Mucosa of descending colon (tissue), 3 donors: ENCODE measurements around the gene POU6F2. TPM values are rescaled to one million over a fixed set of nuclear protein-coding genes. Genes with fewer than 3 reads are reported as not detected.
"Not testable (repeated sequence)": the region's sequence is repeated elsewhere in the genome, so short reads cannot be mapped to it uniquely, and the experiment has no call there.

Experiments used
- ATAC-seq: fragments of 200-7000 bp; cut with Tn5 transposase; one replicate; pipeline ENCODE4 v1.9.1; 2020; ENCODE audit warnings: mild to moderate bottlenecking, moderate library complexity
- DNase-seq, 3 donors: peaks; one replicate each; pipeline ENCODE4 v3.0.0-alpha.2; 2020
- H3K36me3 ChIP-seq: fragments of 200-600 bp; one replicate; pipeline ENCODE4 v1.8.0; 2021; ENCODE audit warnings: low read depth, mild to moderate bottlenecking
- H3K4me1 ChIP-seq: fragments of 200-600 bp; one replicate; pipeline ENCODE4 v1.8.0; 2021; ENCODE audit warnings: low read depth, mild to moderate bottlenecking
- H3K4me3 ChIP-seq: fragments of 200-600 bp; one replicate; pipeline ENCODE4 v1.8.0; 2021; ENCODE audit warnings: mild to moderate bottlenecking
- H3K9me3 ChIP-seq: fragments of 200-600 bp; one replicate; pipeline ENCODE4 v1.8.0; 2021; ENCODE audit warnings: mild to moderate bottlenecking
- intact Hi-C, 2 donors: fragments of 100-400 bp; cut with DNase I in 1 of 2; cut with micrococcal nuclease in 1 of 2; formaldehyde crosslinking; loops; one replicate each; pipeline versions ENCODE4 v1.11.0 to v1.11.1; 2022; cut with DNase I, micrococcal nuclease
- total RNA-seq, 3 donors: library from RNA; stranded (reverse); fragmentation: NEBNext Ultra II Directional in 2 of 3; extraction: Animal tissue kit (Norgen Biotek cat#: 25700) in 2 of 3; gene quantifications; one replicate each; pipeline versions ENCODE4 v1.2.1 to v1.2.4, GENCODE V29; 2021 to 2023
- TF ChIP-seq, protein P1 (sequence below): fragments of 200-600 bp; IDR thresholded peaks from one replicate; pipeline ENCODE4 v1.8.0; 2022; ENCODE audit warnings: antibody characterized with exemption, mild to moderate bottlenecking
- donor health status: DM: no; HTN: no; CAD: no; lungs with moderate emphysema.
- donor health status: DM: no; HTN: no; CAD: no.
- donor health status: DM: no; HTN: yes; CAD: no.

The POU6F2 gene
- total RNA-seq, 3 donors from 2014 or later, result 0.90 TPM; not detected in 2

DNA sequence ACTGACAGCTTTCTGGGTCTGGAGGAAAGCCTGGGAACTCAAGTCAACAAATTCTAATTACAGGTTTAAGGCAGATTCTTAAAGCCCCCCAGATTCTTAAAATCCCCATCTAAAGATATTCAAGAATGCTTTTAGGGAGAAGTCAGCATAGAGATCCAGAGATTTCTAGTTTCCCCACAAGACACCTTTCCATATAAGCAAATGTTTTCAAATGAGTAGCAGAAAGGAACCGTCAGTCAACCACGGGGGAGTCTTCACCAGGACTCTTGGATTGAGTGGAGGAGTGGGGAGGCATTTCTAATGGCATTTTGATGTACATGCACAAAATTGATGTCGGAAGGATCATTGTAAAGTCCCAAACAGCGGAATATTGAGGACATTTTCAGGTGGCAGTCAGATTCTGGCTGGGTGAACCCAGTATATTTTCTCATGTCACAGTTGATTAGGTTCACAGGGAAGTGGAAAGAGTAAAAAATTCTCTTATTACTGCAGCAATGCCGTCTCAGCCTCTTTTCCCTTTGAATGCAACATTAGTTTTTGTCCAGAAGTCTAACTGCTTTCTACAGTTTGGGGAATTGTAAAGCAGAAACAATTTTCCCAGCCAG lies 396.8 kb downstream of the POU6F2 start:
- ATAC-seq (no peak), DNase-seq (no peak)
- H3K4me3 ChIP-seq, result no peak overlapping the region
- TF ChIP-seq, protein P1, sequence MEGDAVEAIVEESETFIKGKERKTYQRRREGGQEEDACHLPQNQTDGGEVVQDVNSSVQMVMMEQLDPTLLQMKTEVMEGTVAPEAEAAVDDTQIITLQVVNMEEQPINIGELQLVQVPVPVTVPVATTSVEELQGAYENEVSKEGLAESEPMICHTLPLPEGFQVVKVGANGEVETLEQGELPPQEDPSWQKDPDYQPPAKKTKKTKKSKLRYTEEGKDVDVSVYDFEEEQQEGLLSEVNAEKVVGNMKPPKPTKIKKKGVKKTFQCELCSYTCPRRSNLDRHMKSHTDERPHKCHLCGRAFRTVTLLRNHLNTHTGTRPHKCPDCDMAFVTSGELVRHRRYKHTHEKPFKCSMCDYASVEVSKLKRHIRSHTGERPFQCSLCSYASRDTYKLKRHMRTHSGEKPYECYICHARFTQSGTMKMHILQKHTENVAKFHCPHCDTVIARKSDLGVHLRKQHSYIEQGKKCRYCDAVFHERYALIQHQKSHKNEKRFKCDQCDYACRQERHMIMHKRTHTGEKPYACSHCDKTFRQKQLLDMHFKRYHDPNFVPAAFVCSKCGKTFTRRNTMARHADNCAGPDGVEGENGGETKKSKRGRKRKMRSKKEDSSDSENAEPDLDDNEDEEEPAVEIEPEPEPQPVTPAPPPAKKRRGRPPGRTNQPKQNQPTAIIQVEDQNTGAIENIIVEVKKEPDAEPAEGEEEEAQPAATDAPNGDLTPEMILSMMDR, result no peak
- H3K9me3 ChIP-seq, result no peaks in the 10 kb centered on the region
- no peaks in the 10 kb centered on the region for H3K4me1 ChIP-seq
- intact Hi-C loops, result no loop called here
- no peaks in the 10 kb centered on the region for H3K36me3 ChIP-seq

DNA sequence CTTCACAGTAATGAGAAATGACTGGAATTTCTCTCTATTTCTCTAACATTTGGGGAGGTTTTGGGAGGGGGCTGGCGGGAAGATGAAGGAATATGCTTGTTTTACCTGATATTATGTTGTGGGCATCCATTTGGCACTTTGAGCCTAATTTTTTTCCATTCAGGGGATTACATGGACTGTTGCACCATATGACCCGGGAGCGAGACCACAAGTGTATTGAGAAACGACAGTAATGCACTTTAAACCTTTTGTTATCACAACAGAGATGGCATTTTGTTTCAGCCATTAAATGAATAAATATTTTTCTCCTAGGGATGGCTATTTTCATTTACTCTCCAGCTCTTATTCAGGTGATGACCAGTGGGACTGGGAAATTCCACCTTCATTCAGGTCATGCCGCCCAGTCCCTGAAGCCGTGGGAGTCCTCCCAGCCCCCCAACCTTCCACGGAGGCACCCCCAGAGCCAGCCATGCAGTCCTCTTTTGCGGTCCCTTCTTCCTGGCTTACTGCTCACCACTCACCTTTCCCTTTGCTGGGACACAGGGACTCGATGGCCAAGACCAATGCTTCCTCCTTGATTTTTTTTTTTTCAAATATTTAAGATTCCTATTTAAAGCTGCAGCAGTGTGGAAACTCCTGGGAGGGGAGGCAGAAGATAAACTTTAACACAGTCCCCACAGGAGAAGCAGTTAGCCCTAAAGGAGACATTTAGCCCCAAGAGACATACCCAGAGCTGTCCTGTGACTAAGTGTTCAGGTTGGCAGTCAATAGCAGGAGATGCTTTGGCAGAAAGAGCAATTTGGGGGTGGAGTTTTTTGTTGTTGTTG lies 397.6 kb downstream of the POU6F2 start:
- Histone ChIP-seq H3K4me1 (no peaks in the 10 kb centered on the region), H3K36me3 (no peaks in the 10 kb centered on the region), H3K9me3 (no peaks in the 10 kb centered on the region), H3K4me3 (no peak overlapping the region)
- TF ChIP-seq, protein P1, result no peak
- no peak for DNase-seq
- no peak for ATAC-seq
- intact Hi-C loops, result no loop called here

DNA sequence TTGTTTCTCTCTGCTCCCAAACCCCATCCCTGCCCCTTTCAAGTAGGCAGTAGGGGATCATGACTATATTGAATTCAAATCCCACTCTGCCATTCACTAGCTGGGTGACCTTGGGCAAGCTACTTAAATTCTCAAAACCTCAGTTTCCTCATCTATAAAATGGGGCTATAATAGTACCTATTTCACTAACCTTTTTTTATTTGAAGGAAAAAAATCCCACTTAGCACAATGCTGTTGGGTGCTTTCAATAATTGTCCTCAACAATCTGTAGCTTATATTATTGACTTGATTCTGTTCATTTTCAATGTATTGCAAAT lies 398.1 kb downstream of the POU6F2 start:
- H3K4me3 ChIP-seq, result no peak overlapping the region
- TF ChIP-seq, protein P1, result no peak
- no peaks in the 10 kb centered on the region for H3K9me3 ChIP-seq
- H3K36me3 ChIP-seq, result no peaks in the 10 kb centered on the region
- intact Hi-C loops, result no loop called here
- H3K4me1 ChIP-seq, result no peaks in the 10 kb centered on the region
- ATAC-seq (no peak), DNase-seq (no peak)

DNA sequence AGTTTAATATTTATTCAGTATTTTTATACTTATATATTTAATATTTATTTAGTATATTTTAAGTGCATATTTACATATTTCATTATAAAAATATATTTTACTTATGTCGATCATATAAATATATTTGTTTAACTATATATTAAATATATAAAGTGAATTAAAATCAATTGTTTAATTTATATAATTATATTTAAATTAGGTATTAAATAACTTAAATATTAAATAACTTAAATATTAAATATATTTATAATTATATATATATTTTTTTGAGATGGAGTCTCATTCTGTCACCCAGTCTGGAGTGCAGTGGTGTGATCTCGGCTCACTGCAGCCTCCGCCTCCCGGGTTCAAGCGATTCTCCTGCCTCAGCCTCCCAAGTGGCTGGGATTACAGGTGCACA lies 399.2 kb downstream of the POU6F2 start:
- DNase-seq, ATAC-seq, H3K9me3 ChIP-seq, H3K4me1 ChIP-seq, H3K36me3 ChIP-seq, H3K4me3 ChIP-seq, intact Hi-C loops: not testable (repeated sequence)

DNA sequence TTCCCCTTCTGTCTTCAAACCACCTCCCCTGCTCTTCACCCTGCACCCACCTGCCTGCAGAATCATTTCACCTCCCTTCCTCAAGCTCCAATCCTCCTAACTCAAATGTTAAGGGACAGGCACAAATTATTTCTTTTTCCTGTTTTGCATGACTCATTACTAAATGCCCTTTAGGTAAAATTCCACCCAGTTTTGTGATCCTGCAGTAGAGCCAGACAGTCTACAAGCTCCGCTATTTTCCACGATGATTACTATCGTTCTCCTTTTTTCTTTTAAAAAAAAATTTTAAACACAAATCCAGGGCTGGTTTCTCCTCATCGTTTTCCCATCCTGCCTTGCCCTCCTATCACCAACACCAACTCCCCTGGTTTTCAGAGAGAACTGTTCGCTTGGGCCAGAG lies 401.7 kb downstream of the POU6F2 start:
- TF ChIP-seq, protein P1, result no peak
- no peak for ATAC-seq
- no peaks in the 10 kb centered on the region for H3K36me3 ChIP-seq
- H3K9me3 ChIP-seq, result no peaks in the 10 kb centered on the region
- no peak overlapping the region for H3K4me3 ChIP-seq
- no peaks in the 10 kb centered on the region for H3K4me1 ChIP-seq
- intact Hi-C loops, result no loop called here
- no peak for DNase-seq

DNA sequence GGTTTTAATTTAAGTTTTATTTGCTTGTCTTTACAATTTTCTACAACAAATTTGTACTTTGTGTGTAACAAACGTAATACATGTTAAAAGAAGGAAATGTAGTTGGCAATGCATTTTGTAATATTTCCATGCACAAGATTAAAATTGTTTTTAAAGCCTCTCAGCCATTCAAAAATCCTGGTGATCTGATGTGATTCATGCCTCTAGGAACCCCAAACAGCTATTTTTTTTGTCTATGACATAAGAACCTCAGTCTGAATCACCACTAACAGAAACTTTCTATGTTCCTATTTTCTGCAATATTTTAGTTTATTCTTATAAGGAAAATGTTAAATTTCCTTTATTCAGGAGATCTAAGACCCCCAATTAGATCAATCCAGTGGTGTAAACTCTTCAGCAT lies 405.4 kb downstream of the POU6F2 start:
- no peak for DNase-seq
- no peak overlapping the region for H3K4me3 ChIP-seq
- intact Hi-C loops, result no loop called here
- TF ChIP-seq, protein P1, result no peak
- no peaks in the 10 kb centered on the region for H3K9me3 ChIP-seq
- H3K4me1 ChIP-seq, result no peaks in the 10 kb centered on the region
- H3K36me3 ChIP-seq, result no peaks in the 10 kb centered on the region
- ATAC-seq, result no peak
